Caco-2 (cell line): ENCODE results near the gene B3GAT3. TPM values are rescaled to one million over a fixed set of nuclear protein-coding genes. Genes with fewer than 3 reads are reported as not detected.
A peak's percentile ranks its signal among the peaks of the same experiment; 100 is the strongest.

Experiments
- BruUV-seq: library from RNA; stranded (reverse); fragments of 400-500 nt; replicated peaks from 2 replicates; lab custom pipeline; 2021; lab: Mats Ljungman, UMichigan
- CTCF ChIA-PET: fragments of 300-600 bp; sonication (Branson Sonifier 250); formaldehyde crosslinking; loops from one replicate; lab custom pipeline; 2022; ENCODE audit warnings: antibody characterized with exemption; lab: Charles Lee
- POLR2A ChIA-PET: fragments of 300-600 bp; sonication (Branson Sonifier 250); formaldehyde crosslinking; loops from one replicate; lab custom pipeline; 2022; ENCODE audit warnings: antibody characterized with exemption; lab: Charles Lee
- DNase-seq, 2 experiments: peaks; one replicate each; pipeline versions ENCODE4 v3.0.0 to v3.0.0-alpha.2; 2020 to 2022
- H3K27me3 ChIP-seq: replicated peaks from 2 replicates; pipeline ENCODE4 v1.6.0; 2011; ENCODE audit warnings: low read length; ENCODE audit not compliant: control insufficient read depth, insufficient read depth
- H3K36me3 ChIP-seq: 2 replicates; pipeline ENCODE4 v1.5.1; 2011; ENCODE audit warnings: low read length; ENCODE audit not compliant: control insufficient read depth, insufficient read depth
- H3K4me1 ChIP-seq: fragments of 250-450 bp; sonication (Bioruptor Pico); 2 replicates; pipeline ENCODE4 v1.5.1; 2020; ENCODE audit warnings: mild to moderate bottlenecking
- H3K4me3 ChIP-seq: 2 replicates; pipeline ENCODE4 v1.5.1; 2011; ENCODE audit warnings: low read depth, mild to moderate bottlenecking, control low read depth, low read length
- H3K9me3 ChIP-seq: fragments of 250-450 bp; sonication (Bioruptor Pico); 2 replicates; pipeline ENCODE4 v1.5.1; 2020; ENCODE audit warnings: mild to moderate bottlenecking, moderate library complexity
- H3K27ac Mint-ChIP-seq: one replicate; pipeline ENCODE4 v1.8.0; 2022; ENCODE audit warnings: mixed read lengths; ENCODE audit not compliant: unreplicated experiment
- H3K27me3 Mint-ChIP-seq: one replicate; pipeline ENCODE4 v1.8.0; 2022; ENCODE audit warnings: mixed read lengths; ENCODE audit not compliant: insufficient read depth, unreplicated experiment
- H3K36me3 Mint-ChIP-seq: one replicate; pipeline ENCODE4 v1.8.0; 2022; ENCODE audit warnings: mild to moderate bottlenecking, mixed read lengths; ENCODE audit not compliant: insufficient read depth, unreplicated experiment
- H3K4me1 Mint-ChIP-seq: one replicate; pipeline ENCODE4 v1.8.0; 2022; ENCODE audit warnings: low read depth, mixed read lengths; ENCODE audit not compliant: unreplicated experiment
- H3K4me3 Mint-ChIP-seq: one replicate; pipeline ENCODE4 v1.8.0; 2022; ENCODE audit warnings: mild to moderate bottlenecking, moderate library complexity, mixed read lengths; ENCODE audit not compliant: unreplicated experiment
- H3K9me3 Mint-ChIP-seq: one replicate; pipeline ENCODE4 v1.8.0; 2022; ENCODE audit warnings: mixed read lengths; ENCODE audit not compliant: unreplicated experiment
- CTCF ChIP-seq, 2 experiments: fragments of 200-600 bp in 1 of 2; IDR thresholded peaks; 1 replicate in 1 of 2; 2 replicates in 1 of 2; pipeline versions ENCODE4 v1.5.1 to v1.8.0; 2011 to 2022; ENCODE audit warnings: antibody characterized with exemption in 1 of 2, control low read depth in 1 of 2, inconsistent platforms in 1 of 2, low read depth in 1 of 2, low read length in 1 of 2, mild to moderate bottlenecking in 1 of 2, moderate library complexity in 1 of 2; ENCODE audit not compliant: insufficient read depth in 1 of 2, severe bottlenecking in 1 of 2, unreplicated experiment in 1 of 2
- intact Hi-C: fragments of 100-400 bp; cut with micrococcal nuclease; formaldehyde crosslinking; loops from one replicate; pipeline ENCODE4 v1.10.0; 2022; ENCODE audit not compliant: unreplicated experiment
- total RNA-seq: library from RNA; stranded (reverse); gene quantifications from 2 replicates; pipeline ENCODE4 v1.2.3, GENCODE V29; 2022

Gene B3GAT3
- total RNA-seq, 1 experiment from 2014 or later: 37.6 TPM

DNA sequence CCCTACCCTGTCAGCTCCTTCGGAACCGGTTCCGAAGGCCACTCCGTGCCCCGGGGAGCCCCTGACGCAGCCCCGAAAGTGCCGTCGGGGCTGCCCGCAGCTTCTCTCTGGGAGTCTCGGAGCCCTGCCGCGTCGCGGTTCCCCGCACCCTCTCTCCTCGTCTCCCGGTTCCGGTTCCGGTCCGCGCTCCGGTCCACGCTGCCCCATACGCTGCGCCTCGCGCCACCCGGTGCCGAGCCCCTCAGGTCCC is 20.7 kb downstream of the B3GAT3 start:
- H3K27ac Mint-ChIP-seq: peak overlapping the region; percentile 89
- DNase-seq: no peak
- Histone ChIP-seq H3K4me1 (peaks cover 29% of the 10 kb centered on the region), H3K27me3 (no peaks in the 10 kb centered on the region), H3K9me3 (no peaks in the 10 kb centered on the region), H3K4me3 (peak overlapping the region; percentile 97), H3K36me3 (peaks cover 3% of the 10 kb centered on the region; the same call in 1 of the 2 replicates)
- peaks cover 36% of the 10 kb centered on the region for H3K4me1 Mint-ChIP-seq
- H3K9me3 Mint-ChIP-seq: no peaks in the 10 kb centered on the region
- H3K36me3 Mint-ChIP-seq: peaks cover 86% of the 10 kb centered on the region
- no peak for TF ChIP-seq CTCF (IDR thresholded peaks at IDR 0.05; ENCODE audit: insufficient read depth in 1 of 2, low read depth in 1 of 2, low read length in 1 of 2, severe bottlenecking in 1 of 2, unreplicated experiment in 1 of 2)
- no peaks in the 10 kb centered on the region for H3K27me3 Mint-ChIP-seq
- intact Hi-C loops: loop anchor here (1.0 kb wide), 1 partner anchor 10 kb away; the partner anchor contains the start of gene TUT1
- CTCF ChIA-PET: interaction anchor here (1.0 to 1.8 kb wide), 4 partner anchors 9 to 186 kb away, joined by 3 to 30 read pairs (median 6); partner anchors contain the start of gene TUT1
- BruUV-seq: no TSS peak
- H3K4me3 Mint-ChIP-seq: peak overlapping the region; percentile 88
- POLR2A ChIA-PET: interaction anchor here (0.6 to 2.4 kb wide), 13 partner anchors 9 to 1197 kb away, joined by 3 to 97 read pairs (median 6); partner anchors contain the start of genes B3GAT3, C11orf98, CSKMT and EEF1G

DNA sequence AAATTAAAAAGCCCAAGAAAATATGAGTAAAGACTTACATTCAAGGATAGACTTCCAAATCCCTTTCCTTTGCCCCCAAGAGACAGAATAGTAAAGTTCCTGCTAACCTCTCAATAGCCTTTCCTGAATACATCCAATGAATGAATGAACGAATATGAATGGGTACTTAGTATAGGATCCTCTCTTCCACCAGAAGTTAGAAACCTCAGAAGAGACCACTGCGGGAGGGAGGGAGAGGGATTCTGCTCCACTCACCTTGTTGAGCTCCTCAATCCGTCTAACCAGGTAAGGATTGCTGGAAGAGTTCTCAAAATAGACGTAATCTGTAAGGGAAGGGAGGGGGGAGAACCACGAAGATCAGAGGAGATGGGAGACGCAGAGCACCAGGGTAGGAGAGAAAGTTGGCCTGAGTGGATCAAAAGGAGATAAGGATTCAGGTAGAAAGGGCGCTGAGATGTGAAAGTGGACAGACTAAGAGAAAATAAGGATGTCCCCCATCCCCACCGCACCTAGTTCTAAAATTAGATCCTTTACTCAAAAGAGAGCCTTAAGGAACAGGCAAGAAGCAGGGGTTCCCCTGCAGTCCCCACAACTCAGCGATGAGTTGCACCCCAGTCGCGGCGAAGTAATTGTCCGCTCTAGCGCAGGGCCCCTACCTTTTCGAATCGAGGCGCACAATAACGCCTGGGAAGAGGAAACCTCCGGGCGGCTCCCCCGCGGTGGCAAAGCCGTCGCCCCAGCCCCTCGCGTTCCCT is 21.2 kb downstream of the B3GAT3 start:
- ChIA-PET CTCF (interaction anchor here (0.8 to 1.8 kb wide), 3 partner anchors 9 to 40 kb away, joined by 4 to 30 read pairs (median 8); partner anchors contain the start of gene TUT1), POLR2A (interaction anchor here (0.6 to 2.4 kb wide), 7 partner anchors 9 to 1198 kb away, joined by 3 to 97 read pairs (median 24); partner anchors contain the start of genes B3GAT3, C11orf98, CSKMT and EEF1G)
- no peak for TF ChIP-seq CTCF (IDR thresholded peaks at IDR 0.05; ENCODE audit: insufficient read depth in 1 of 2, low read depth in 1 of 2, low read length in 1 of 2, severe bottlenecking in 1 of 2, unreplicated experiment in 1 of 2)
- no peaks in the 10 kb centered on the region for H3K9me3 ChIP-seq
- no peaks in the 10 kb centered on the region for H3K27me3 ChIP-seq
- Mint-ChIP-seq H3K27me3 (no peaks in the 10 kb centered on the region), H3K36me3 (peaks cover 91% of the 10 kb centered on the region), H3K4me3 (peak overlapping the region; percentile 88), H3K27ac (peak overlapping the region; percentile 89), H3K4me1 (peaks cover 36% of the 10 kb centered on the region), H3K9me3 (no peaks in the 10 kb centered on the region)
- peaks cover 3% of the 10 kb centered on the region; the same call in 1 of the 2 replicates for H3K36me3 ChIP-seq
- H3K4me3 ChIP-seq: peak overlapping the region; percentile 97
- intact Hi-C loops: loop anchor here (1.0 kb wide), 1 partner anchor 9 kb away; the partner anchor contains the start of gene TUT1
- no peak for DNase-seq
- no TSS peak for BruUV-seq
- peaks cover 28% of the 10 kb centered on the region for H3K4me1 ChIP-seq

- Histone ChIP-seq H3K36me3 (peaks cover 3% of the 10 kb centered on the region; the same call in 1 of the 2 replicates), H3K4me1 (peaks cover 28% of the 10 kb centered on the region), H3K9me3 (no peaks in the 10 kb centered on the region), H3K4me3 (peak overlapping the region; percentile 97), H3K27me3 (no peaks in the 10 kb centered on the region)
- TF ChIP-seq CTCF (IDR thresholded peaks at IDR 0.05; ENCODE audit: insufficient read depth in 1 of 2, low read depth in 1 of 2, low read length in 1 of 2, severe bottlenecking in 1 of 2, unreplicated experiment in 1 of 2): no peak
- Mint-ChIP-seq H3K27ac (peak overlapping the region; percentile 77), H3K9me3 (no peaks in the 10 kb centered on the region), H3K4me3 (peak overlapping the region; percentile 88), H3K4me1 (peaks cover 30% of the 10 kb centered on the region), H3K36me3 (peaks cover 92% of the 10 kb centered on the region), H3K27me3 (no peaks in the 10 kb centered on the region)
- DNase-seq: no peak
- CTCF ChIA-PET: interaction anchor here (0.6 to 0.8 kb wide), 2 partner anchors 16 to 30 kb away, joined by 3 to 4 read pairs; no protein-coding TSS in a partner anchor
- intact Hi-C loops: no loop called here
- BruUV-seq: TSS peak; percentile 31
- POLR2A ChIA-PET: interaction anchor here (0.6 to 2.4 kb wide), 6 partner anchors 8 to 65 kb away, joined by 4 to 97 read pairs (median 4); partner anchors contain the start of genes B3GAT3, C11orf98, CSKMT and EEF1G
These were observed 21.9 kb downstream of the B3GAT3 start for GRCh38 chr11:62599901-62600300.
